Activated CD8-positive, alpha-beta memory T cell treated with anti-CD3 and anti-CD28 coated beads, Interleukin-2, amount 50 U/mL, for 4 hours (primary cell): Measurements from ENCODE around the gene ZC3H12C.
"Not testable (repeated sequence)": the region's sequence is repeated elsewhere in the genome, so short reads cannot be mapped to it uniquely, and the experiment has no call there.

ENCODE experiments used
- DNase-seq: peaks from one replicate; pipeline ENCODE4 v3.0.0-alpha.2; 2020

Gene ZC3H12C

DNA sequence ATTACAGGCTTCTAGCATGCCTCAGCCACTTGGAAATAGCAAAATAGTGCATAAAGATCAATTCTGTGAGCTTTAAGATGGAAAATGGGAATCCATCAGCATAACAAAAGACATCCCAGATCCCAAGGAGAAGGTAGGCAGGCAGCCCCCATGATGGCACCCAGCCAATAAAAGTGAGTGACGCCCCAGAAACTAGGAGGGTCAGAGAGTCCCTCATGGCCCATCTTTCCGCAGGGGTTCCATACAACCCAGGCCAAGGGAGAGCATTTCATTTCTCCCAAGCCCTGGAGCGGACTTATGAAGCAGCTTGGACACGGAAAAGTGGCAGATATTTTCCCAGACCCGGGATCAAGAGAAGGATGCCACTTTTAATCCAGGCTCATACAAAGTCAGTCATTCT lies 93.3 kb downstream of the ZC3H12C start:
- no peak for DNase-seq

DNA sequence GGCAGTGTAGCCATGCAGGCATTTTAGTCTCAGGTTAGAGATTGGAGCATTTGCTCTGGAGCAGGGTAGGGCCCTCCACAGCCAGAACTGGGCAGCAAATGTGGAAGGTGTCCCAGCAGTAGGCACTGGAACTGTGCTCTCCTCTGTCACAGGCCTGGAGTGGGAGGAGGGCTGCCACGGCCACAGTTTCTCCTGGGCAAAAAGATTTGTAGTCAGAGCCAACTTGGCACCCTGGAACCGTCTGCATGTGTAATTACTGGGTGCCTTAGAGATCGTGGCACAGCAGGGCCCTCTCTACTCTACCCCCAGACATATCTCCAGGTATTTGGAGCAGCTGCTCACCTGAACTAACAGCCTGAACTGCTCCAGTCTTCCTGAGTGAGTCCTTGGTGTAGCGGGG lies 93.7 kb downstream of the ZC3H12C start:
- DNase-seq = no peak

- no peak for DNase-seq
These were observed 94.5 kb downstream of the ZC3H12C start for GRCh38 chr11:110187731-110188130.

DNA sequence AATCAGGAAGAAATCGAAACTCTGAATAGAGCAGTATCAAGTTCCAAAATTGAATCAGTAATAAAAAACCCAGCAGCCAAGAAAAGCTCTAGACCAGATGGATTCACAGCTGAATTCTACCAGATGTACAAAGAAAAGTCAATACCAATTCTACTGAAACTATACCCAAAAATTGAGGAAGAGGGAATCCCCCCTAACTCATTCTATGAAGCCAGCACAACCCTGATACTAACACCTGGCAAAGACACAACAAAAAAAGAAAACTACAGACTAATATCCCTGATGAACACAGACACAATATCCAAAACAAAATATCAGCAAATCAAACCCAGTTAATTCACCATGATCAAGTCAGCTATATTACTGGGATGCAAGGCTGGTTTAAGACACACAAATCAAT lies 97.7 kb downstream of the ZC3H12C start:
- no peak for DNase-seq

- not testable (repeated sequence) for DNase-seq
These were observed 99.6 kb downstream of the ZC3H12C start for GRCh38 chr11:110192604-110193282.

DNA sequence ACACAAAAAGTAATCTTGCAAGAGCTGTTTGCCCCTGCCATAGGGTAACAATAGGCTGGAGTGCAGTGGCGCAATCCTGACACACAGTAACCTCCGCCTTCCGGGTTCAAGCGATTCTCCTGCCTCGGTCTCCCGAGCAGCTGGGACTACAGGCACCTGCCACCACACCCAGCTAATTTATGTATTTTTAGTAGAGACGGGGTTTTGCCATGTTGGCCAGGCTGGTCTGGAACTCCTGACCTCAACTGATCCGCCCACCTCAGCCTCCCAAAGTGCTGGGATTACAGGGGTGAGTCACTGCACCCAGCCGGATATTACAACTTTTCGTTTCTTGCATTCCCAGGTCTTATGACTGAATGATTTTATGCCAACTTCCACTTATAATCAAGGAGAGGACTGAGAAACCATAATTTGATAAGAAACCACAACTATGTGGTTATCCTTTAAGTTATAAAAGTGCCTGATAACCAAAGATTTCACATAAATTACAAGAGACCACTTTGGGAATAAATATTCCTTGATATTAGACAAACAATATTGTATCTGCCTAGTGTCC lies 101.1 kb downstream of the ZC3H12C start:
- DNase-seq = not testable (repeated sequence)

DNA sequence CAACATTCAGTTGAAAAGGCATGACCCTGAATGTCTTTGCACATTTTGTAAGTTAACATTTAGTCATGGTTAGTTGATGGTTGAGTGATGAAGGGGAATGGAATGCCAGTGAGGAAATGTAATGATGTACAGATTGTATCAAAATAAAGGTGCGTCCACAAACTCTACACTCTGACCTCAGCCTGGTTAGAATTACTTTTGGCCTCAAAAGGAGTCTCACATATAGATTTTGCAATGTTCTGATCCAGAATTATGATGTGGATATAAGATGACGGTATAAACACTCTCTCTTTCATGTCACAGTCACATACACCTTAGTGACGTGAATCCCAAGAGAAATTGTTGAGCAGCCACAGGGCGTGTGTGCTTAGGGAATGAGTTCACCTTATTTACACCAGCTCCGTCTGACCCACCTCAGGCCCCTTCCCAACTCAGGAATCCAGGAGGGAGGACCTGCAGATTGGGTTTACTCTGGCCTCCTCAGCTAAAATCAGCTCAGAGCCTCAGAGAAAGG lies 103.1 kb downstream of the ZC3H12C start:
- DNase-seq = no peak

DNA sequence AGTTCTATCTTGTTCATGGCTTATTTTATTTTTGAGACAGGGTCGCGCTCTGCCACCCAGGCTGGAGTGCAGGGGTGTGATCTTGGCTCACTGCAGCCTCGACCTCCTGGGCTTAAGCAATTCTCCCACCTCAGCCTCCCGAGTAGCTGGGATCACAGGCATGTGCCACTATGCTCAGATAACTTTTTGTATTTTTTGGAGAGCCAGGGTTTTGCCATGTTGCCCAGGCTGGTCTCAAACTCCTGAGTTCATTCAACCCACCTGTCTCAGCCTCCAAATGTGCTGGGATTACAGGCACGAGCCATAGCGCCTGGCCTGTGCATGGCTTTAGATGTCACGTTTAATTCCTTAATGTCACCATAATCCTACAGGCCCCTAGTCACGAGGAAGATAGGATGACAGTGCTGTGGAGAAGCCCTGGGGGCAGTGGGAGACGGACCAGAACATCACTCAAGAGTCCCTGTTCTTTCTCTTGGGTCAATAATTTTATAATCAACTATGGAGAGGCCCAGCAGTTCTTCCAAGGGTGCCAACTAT lies 103.8 kb downstream of the ZC3H12C start:
- DNase-seq = no peak

- no peak for DNase-seq
These were observed 105.0 kb downstream of the ZC3H12C start for GRCh38 chr11:110198031-110198729.

- no peak for DNase-seq
These were observed 106.2 kb downstream of the ZC3H12C start for GRCh38 chr11:110199184-110199981.

DNA sequence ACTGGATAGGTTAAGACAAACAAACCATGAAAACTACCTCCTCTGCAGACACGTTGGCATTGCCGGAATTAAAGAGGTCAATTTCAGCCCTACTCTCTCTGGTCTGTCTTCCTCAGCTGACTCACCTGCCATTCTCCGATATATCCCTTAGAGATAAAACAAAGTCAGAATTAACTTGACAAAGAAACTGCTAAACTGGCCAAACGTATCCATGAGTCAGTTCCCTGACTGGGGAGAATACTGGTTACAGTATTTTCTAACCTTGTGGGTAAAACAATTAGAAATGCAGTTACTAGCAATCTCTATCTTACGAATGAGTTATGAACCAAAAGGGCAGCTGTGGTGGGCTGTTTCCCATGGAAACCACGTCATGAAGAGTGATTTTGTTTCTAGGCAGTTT lies 107.0 kb downstream of the ZC3H12C start:
- DNase-seq = no peak

- DNase-seq = no peak
These were observed 107.6 kb downstream of the ZC3H12C start for GRCh38 chr11:110200836-110201235.

GRCh38 chr11:110207123-110207522 lies 113.9 kb downstream of the ZC3H12C start:
- no peak for DNase-seq

DNA sequence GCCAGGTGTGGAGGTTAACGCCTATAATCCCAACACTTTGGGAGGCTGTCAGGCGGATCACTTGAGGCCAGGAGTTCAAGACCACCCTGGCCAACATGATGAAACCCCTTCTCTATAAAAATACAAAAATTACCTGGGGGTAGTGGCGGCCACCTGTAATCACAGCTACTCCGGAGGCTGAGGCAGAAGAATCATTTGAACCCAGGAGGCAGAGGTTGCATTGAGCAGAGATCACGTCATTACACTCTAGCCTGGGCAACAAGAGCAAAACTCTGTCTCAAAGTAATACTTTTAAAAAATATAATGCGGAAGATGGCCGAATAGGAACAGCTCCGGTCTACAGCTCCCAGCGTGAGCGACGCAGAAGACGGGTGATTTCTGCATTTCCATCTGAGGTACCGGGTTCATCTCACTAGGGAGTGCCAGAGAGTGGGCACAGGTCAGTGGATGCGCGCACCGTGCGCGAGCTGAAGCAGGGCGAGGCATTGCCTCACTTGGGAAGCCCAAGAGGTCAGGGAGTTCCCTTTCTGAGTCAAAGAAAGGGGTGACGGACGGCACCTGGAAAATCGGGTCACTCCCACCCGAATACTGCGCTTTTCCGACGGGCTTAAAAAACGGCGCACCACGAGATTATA lies 115.6 kb downstream of the ZC3H12C start:
- not testable (repeated sequence) for DNase-seq

DNA sequence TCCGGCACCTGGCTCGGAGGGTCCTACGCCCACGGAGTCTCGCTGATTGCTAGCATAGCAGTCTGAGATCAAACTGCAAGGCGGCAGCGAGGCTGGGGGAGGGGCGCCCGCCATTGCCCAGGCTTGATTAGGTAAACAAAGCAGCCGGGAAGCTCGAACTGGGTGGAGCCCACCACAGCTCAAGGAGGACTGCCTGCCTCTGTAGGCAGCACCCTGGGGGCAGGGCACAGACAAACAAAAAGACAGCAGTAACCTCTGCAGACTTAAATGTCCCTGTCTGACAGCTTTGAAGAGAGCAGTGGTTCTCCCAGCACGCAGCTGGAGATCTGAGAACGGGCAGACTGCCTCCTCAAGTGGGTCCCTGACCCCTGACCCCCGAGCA lies 116.1 kb downstream of the ZC3H12C start:
- DNase-seq = not testable (repeated sequence)

GRCh38 chr11:110217223-110217877 lies 124.2 kb downstream of the ZC3H12C start:
- no peak for DNase-seq

DNA sequence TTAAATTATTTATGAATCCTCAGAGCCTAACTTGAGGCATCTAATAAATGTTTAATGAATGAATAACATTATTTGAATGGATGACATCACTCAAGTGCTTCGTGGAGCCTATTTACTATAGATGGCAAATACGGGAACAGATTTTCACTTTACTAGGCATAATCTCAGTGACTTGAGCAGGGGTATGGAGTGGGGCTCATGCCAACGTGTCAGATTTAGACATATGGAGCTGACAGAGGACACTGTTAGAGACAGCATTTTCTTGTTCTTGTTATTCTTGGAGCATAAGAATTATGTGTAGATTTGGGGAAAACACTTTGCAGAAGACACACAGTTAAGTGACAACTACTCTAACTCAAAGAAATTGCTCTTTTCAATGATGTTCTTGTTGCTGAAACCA lies 124.7 kb downstream of the ZC3H12C start:
- DNase-seq = no peak

DNA sequence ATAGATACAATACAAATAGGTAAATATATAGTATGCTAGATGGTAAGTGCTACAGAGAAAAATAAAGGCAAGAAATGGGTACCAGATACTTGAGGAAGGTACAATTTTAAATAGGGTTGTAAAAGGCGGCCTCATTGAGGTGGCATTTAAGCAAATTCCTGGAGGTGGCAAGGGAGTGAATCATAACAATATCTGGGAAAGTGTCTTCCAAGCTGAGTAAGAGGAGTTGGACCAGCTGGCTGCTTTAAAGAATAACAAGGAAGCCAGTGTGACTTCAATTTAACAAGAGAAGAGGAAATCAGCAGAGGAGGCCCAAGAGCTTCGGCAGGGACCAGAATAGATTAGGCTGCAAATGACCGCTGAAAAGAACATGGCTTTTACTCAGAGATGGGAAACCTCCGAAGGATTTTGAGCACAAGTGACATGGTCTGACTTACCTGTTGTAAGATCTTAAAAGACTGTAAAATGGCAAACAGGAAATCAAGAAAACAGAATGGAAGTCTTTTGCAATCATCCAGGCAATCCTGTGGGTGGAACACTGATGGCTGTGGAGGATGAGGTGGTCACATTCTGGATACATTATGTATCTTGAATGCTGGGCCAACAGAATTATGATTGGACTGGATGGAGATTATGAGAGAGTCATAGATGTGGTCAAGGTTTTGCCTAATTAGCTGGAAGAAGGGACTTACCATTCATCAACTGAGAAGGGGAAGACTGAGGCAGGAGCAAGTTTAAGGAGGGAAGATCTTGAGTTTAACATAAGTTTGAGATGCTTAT lies 126.0 kb downstream of the ZC3H12C start:
- DNase-seq = no peak
